ENCODE results near the gene KCNJ12.
"Not testable (repeated sequence)": the region's sequence is repeated elsewhere in the genome, so short reads cannot be mapped to it uniquely, and the experiment has no call there.

DNA sequence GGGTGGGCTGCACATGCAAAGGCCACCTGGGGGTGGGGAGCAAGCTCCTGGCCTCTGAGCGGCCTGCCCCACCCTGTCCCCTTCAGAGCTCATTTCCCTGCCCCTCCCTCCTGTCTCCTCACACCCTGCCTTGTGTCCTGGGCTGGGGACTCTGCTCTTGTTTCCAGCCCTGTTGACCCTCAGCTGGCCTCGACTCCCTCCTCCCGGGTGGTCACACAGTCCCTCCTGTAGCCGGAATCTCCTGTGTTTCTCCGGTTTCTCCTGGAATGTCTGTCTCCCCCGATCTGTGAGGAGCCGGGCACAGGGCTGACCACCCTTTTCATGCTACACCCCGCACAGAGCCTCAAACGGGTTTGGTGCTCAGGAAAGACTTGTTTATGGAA is 24.0 kb downstream of the KCNJ12 start:
- TF ChIP-seq, protein P1, sequence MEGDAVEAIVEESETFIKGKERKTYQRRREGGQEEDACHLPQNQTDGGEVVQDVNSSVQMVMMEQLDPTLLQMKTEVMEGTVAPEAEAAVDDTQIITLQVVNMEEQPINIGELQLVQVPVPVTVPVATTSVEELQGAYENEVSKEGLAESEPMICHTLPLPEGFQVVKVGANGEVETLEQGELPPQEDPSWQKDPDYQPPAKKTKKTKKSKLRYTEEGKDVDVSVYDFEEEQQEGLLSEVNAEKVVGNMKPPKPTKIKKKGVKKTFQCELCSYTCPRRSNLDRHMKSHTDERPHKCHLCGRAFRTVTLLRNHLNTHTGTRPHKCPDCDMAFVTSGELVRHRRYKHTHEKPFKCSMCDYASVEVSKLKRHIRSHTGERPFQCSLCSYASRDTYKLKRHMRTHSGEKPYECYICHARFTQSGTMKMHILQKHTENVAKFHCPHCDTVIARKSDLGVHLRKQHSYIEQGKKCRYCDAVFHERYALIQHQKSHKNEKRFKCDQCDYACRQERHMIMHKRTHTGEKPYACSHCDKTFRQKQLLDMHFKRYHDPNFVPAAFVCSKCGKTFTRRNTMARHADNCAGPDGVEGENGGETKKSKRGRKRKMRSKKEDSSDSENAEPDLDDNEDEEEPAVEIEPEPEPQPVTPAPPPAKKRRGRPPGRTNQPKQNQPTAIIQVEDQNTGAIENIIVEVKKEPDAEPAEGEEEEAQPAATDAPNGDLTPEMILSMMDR (IDR thresholded peaks at IDR 0.05) = not testable (repeated sequence)
- TF ChIP-seq POLR2A, EP300 (IDR thresholded peaks at IDR 0.05): not testable (repeated sequence)
